SK-N-SH treated with all-trans-retinoic acid at 6 μM for 48 hours (cell line): ENCODE results near the gene PPP1R26.

Experiments used
- CSDC2 ChIP-seq: fragments of 250-450 bp; sonication (Bioruptor Pico); IDR thresholded peaks from 2 replicates; pipeline ENCODE4 v1.5.0; 2020; ENCODE audit warnings: mild to moderate bottlenecking, moderate library complexity
- CSRNP3 ChIP-seq: fragments of 250-450 bp; sonication (Bioruptor Pico); IDR thresholded peaks from 2 replicates; pipeline ENCODE4 v1.5.1; 2021; ENCODE audit warnings: mild to moderate bottlenecking, moderate library complexity
- ESRRG ChIP-seq: fragments of 250-450 bp; sonication (Bioruptor Pico); IDR thresholded peaks from 2 replicates; pipeline ENCODE4 v1.6.1; 2021; ENCODE audit warnings: mild to moderate bottlenecking
- GLIS3 ChIP-seq: fragments of 250-450 bp; sonication (Bioruptor Pico); IDR thresholded peaks from 2 replicates; pipeline ENCODE4 v1.5.0; 2020; ENCODE audit warnings: mild to moderate bottlenecking, moderate library complexity
- PATZ1 ChIP-seq: fragments of 250-450 bp; sonication (Bioruptor Pico); IDR thresholded peaks from 2 replicates; pipeline ENCODE4 v1.8.0; 2020; ENCODE audit warnings: mild to moderate bottlenecking, moderate library complexity, borderline replicate concordance
- POU6F1 ChIP-seq: fragments of 250-450 bp; sonication (Bioruptor Pico); IDR thresholded peaks from 2 replicates; pipeline ENCODE4 v1.8.0; 2021; ENCODE audit warnings: low read depth, mild to moderate bottlenecking, moderate library complexity, borderline replicate concordance
- TCF4 ChIP-seq: fragments of 250-450 bp; sonication (Bioruptor Pico); IDR thresholded peaks from 2 replicates; pipeline ENCODE4 v1.8.0; 2021; ENCODE audit warnings: mild to moderate bottlenecking, moderate library complexity, borderline replicate concordance

- TF ChIP-seq GLIS3 (no peak), CSRNP3 (CRISPR knock-in tag) (no peak), POU6F1 (CRISPR knock-in tag) (no peak), PATZ1 (no peak), CSDC2 (no peak), TCF4 (CRISPR knock-in tag) (no peak), ESRRG (CRISPR knock-in tag) (no peak)
Measured at GRCh38 chr9:135440620-135441019, 39.0 kb upstream of the PPP1R26 start.
